Left renal pelvis (tissue), 4 donors: ENCODE data around the gene TDRD3. TPM values are rescaled to one million over a fixed set of nuclear protein-coding genes. Genes with fewer than 3 reads are reported as not detected.
"Not testable (repeated sequence)": the region's sequence is repeated elsewhere in the genome, so short reads cannot be mapped to it uniquely, and the experiment has no call there.

Source experiments
- DNase-seq, 4 donors: peaks; one replicate each; pipeline ENCODE4 v3.0.0-alpha.2; 2013; ENCODE audit warnings: low read depth in 4 of 4, low spot score in 3 of 4
- polyA plus RNA-seq, 4 donors: library from polyadenylated mRNA; unstranded; fragments of 120-200 nt; gene quantifications; one replicate each; pipeline ENCODE4 v1.2.1, GENCODE V29; 2013; ENCODE audit not compliant: insufficient read length in 4 of 4

The TDRD3 gene
- polyA plus RNA-seq: 10 to 100 TPM; 35.4 to 46.9 (median 37.5) TPM

GRCh38 chr13:60396783-60397703 is at the start of gene TDRD3:
TSS of gene TDRD3 (plus strand) at chr13:60397220. CDS start at chr13:60397365, 145 bp downstream.
- DNase-seq: peak; percentile 76 to 79 (median 78)

- DNase-seq: no peak
Measured at GRCh38 chr13:60347690-60348089, 49.3 kb upstream of the TDRD3 start.

- no peak for DNase-seq
Measured at GRCh38 chr13:60348097-60348496, 48.9 kb upstream of the TDRD3 start.

GRCh38 chr13:60351326-60351725 is 45.7 kb upstream of the TDRD3 start:
- DNase-seq: no peak

GRCh38 chr13:60351855-60352615 is 45.0 kb upstream of the TDRD3 start:
- no peak for DNase-seq

DNA sequence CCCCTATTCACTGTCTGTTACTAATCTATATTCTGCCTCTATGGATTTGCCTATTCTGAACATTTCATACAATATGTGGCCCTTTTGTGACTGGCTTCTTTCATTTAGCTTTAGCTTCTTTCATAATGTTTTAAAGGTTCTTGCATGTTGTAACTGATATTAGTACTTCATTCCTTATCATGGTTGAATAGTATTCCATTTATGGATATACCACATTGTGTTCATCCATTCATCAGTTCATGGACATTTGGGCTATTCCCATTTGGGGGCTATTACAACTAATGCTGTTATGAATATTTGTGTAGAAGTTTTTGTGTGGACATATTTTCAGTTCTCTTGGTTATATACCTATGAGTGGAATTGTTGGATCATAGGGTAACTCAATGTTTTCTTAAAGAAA is 44.4 kb upstream of the TDRD3 start:
- no peak for DNase-seq

GRCh38 chr13:60355056-60355455 is 42.0 kb upstream of the TDRD3 start:
- DNase-seq: no peak

GRCh38 chr13:60356970-60357369 is 40.0 kb upstream of the TDRD3 start:
- DNase-seq: no peak

- no peak for DNase-seq
Measured at GRCh38 chr13:60358453-60358852, 38.6 kb upstream of the TDRD3 start.

GRCh38 chr13:60363288-60363687 is 33.7 kb upstream of the TDRD3 start:
- no peak for DNase-seq

- no peak for DNase-seq
Measured at GRCh38 chr13:60369242-60369641, 27.8 kb upstream of the TDRD3 start.

DNA sequence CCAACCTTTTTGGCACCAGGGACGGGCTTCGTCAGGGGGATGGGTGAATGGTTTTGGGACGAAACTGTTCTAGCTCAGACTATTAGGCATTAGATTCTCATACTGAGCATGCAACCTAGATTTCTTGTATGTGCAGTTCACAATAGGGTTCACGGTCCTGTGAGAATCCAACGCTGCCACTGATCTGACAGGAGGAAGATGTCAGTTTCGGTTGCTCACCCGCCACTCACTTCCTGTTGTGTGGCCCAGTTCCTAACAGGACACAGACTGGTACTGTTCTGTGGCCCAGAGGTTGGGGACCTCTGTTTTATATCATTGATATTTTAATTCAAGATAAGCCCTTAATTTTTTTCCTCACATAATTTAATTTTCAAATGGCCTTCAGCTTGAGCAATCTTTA is 26.7 kb upstream of the TDRD3 start:
- DNase-seq: no peak

GRCh38 chr13:60372141-60372540 is 24.9 kb upstream of the TDRD3 start:
- DNase-seq: no peak

DNA sequence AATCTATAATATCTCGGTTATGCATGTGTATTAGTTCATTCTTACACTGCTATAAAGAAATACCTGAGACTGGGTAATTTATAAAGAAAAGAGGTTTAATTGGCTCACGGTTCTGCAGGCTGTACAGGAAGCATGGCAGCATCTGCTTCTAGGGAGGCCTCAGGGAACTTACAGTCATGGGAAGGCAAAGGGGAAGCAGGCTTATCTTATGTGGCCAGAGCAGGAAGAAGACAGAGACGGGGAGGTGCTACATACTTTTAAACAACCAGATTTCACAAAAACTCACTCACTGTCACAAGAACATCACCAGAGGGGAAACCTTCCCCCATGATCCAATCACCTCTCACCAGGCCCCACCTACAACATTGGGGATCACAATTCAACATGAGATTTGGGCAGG is 17.7 kb upstream of the TDRD3 start:
- DNase-seq: not testable (repeated sequence)

DNA sequence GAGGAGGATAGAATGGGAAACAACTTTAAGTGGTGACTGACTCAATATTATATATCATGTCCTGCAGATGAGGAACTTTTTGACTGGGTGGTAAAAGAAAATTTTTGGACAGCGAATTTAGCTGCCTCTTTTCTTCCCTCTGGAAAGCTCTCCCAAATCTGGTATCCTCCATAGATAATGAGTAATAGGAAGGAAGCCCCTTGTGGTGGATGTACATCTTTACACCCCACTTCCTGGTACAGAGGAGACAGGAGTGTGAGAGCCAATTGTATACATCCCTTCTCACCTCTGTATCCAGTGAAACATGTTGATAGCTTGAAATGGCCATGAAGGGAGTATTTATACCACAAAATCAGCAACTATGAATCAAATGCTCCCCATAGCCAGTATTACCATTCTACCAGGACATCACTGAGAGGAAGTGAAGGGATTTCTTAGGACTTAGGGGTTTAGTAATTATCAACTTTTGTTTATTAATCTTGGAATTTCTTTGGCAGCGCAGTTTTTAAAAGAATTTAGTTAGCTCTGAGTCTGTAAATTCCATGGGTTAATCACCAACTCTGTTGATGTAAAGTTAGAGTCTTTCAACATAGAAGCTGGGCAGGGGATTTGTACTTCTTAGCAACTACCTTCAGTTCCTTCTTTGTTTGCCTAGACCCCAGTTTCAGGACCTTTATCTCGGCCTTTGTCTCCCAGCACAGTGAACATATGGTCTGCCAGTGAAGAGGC is 17.0 kb upstream of the TDRD3 start:
- DNase-seq: no peak

- DNase-seq: no peak
Measured at GRCh38 chr13:60384911-60385310, 12.1 kb upstream of the TDRD3 start.

DNA sequence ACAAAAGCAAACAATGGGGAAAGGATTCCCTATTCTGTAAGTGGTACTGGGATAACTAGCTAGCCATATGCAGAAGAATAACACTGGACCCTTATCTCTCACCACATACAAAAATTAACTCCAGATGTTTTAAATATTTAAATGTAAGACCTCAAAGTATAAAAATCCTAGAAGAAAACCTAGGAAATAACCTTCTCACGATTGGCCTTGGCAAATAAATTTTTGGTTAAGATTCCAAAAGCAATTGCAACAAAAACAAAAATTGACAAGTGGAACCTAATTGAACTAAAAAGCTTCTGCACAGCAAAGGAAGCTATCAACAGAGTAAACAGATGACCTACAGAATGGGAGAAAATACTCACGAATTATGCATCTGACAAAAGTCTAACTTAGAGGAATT is 10.8 kb upstream of the TDRD3 start:
- DNase-seq: no peak

- no peak for DNase-seq
Measured at GRCh38 chr13:60392131-60392530, 4.9 kb upstream of the TDRD3 start.

DNA sequence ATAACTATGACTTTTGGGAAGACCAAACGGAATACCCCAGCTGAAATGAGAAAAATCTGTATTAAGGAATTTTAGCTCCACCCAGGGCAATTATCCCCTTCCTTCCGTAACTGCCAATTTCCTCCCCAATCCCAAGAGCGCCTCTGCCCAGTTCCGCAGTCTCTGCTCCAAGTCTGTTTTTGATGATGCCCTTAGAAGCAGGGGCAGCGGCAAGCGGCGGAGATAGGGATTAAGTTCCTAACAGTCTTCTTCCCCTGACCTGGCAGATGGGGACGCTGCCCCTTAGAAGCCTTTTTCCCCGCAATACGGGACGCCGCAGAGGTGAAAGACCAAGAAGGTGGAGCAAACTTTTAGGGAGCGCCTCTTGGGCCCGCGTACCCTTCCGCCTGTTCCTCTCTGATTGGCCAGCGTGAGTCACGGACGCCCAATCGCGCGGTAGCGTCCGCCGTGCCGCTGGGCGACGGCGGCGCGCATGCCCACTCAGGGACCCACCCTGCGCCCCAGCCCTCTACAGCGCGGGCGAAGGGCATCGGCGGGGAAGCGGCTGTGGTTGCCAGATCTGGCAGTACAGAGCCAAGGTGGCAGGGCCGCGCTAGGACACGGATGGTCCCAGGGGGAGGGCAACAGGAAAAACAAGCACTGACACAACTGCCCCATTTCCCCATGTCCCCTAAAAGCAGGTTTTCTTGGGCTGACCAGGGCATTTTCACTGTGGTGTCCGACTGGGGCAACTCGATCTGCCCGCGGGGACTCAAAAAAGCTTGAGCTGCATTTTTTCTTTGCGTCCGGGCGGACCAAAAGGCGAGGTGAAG is 843 bp upstream of the TDRD3 start:
- DNase-seq: peak; percentile 84 to 86 (median 85)

GRCh38 chr13:60397704-60398378 is 821 bp downstream of the TDRD3 start:
- DNase-seq: peak; percentile 36 to 63 (median 41)
